ENCODE data around the gene FAM181A.

Gene FAM181A

GRCh38 chr14:93959239-93960107, 32.3 kb downstream of the FAM181A start:
- Histone ChIP-seq H3K4me2 (ENCODE audit: low read length) (peak overlapping the region; percentile 37), H3K36me3 (ENCODE audit: insufficient read depth, low read length) (peaks cover 3% of the 10 kb centered on the region; the same call in 1 of the 2 replicates), H3K79me2 (ENCODE audit: insufficient read depth, low read length) (no peaks in the 10 kb centered on the region), H3K4me1 (ENCODE audit: insufficient read depth, low read length, severe bottlenecking) (peaks cover 100% of the 10 kb centered on the region), H4K20me1 (ENCODE audit: insufficient read depth, low read length) (no peaks in the 10 kb centered on the region), H2AFZ (ENCODE audit: low read length) (no peak overlapping the region), H3K4me3 (ENCODE audit: low read depth, low read length, poor library complexity, severe bottlenecking) (no peak overlapping the region), H3K9ac (ENCODE audit: low read length) (peak overlapping the region; percentile 88), H3K9me3 (ENCODE audit: low read length) (no peaks in the 10 kb centered on the region), H3K9me2 (ENCODE audit: low read depth, low read length) (no peaks in the 10 kb centered on the region), H3K27me3 (ENCODE audit: insufficient read depth, low read length) (no peaks in the 10 kb centered on the region), H3F3A (ENCODE audit: insufficient read depth, low read length) (peaks cover 12% of the 10 kb centered on the region; the same call in 1 of the 2 replicates), H3K27ac (ENCODE audit: low read depth, low read length, poor library complexity, severe bottlenecking) (peak overlapping the region; percentile 100)
- TF ChIP-seq EZH2 (IDR thresholded peaks at IDR 0.05; ENCODE audit: borderline replicate concordance, low read length), result no peak
- TF ChIP-seq CTCF (IDR thresholded peaks at IDR 0.05; ENCODE audit: low read length), result no peak

DNA sequence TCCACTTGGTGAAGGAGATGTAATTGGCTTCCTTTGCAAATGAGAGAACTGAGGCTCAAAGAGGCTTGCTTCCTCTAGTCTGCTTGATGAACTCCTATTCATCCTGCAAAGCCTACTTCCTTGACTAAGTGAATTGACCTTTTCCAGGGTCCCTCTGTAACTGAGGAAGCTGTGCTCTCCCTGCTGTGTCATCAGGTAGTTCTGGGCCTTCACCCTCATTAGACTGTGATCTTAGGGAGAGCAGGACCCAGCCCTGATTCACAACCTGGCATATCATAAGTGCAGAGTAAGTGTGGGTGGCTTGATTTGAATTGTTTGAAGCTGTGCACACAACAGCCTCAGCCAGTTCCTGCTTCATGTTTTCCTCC, 32.9 kb downstream of the FAM181A start:
- H3K9ac ChIP-seq (ENCODE audit: low read length), result peak overlapping the region; percentile 88
- H3K27ac ChIP-seq (ENCODE audit: low read depth, low read length, poor library complexity, severe bottlenecking), result peak overlapping the region; percentile 100
- H3K9me2 ChIP-seq (ENCODE audit: low read depth, low read length), result no peaks in the 10 kb centered on the region
- H3K27me3 ChIP-seq (ENCODE audit: insufficient read depth, low read length), result no peaks in the 10 kb centered on the region
- TF ChIP-seq EZH2 (IDR thresholded peaks at IDR 0.05; ENCODE audit: borderline replicate concordance, low read length), result no peak
- TF ChIP-seq CTCF (IDR thresholded peaks at IDR 0.05; ENCODE audit: low read length), result no peak
- H3K79me2 ChIP-seq (ENCODE audit: insufficient read depth, low read length), result no peaks in the 10 kb centered on the region
- peaks cover 95% of the 10 kb centered on the region for H3K4me1 ChIP-seq (ENCODE audit: insufficient read depth, low read length, severe bottlenecking)
- peak overlapping the region; percentile 37; the same call in 1 of the 2 replicates for H3K4me2 ChIP-seq (ENCODE audit: low read length)
- H4K20me1 ChIP-seq (ENCODE audit: insufficient read depth, low read length), result no peaks in the 10 kb centered on the region
- H2AFZ ChIP-seq (ENCODE audit: low read length), result no peak overlapping the region
- H3K36me3 ChIP-seq (ENCODE audit: insufficient read depth, low read length), result no peaks in the 10 kb centered on the region; the same call in 1 of the 2 replicates
- H3K4me3 ChIP-seq (ENCODE audit: low read depth, low read length, poor library complexity, severe bottlenecking), result no peak overlapping the region
- H3K9me3 ChIP-seq (ENCODE audit: low read length), result no peaks in the 10 kb centered on the region
- peaks cover 12% of the 10 kb centered on the region; the same call in 1 of the 2 replicates for H3F3A ChIP-seq (ENCODE audit: insufficient read depth, low read length)

- H3K79me2 ChIP-seq (ENCODE audit: insufficient read depth, low read length), result no peaks in the 10 kb centered on the region
- H3K9me3 ChIP-seq (ENCODE audit: low read length), result no peaks in the 10 kb centered on the region
- peak overlapping the region; percentile 100 for H3K27ac ChIP-seq (ENCODE audit: low read depth, low read length, poor library complexity, severe bottlenecking)
- H2AFZ ChIP-seq (ENCODE audit: low read length), result no peak overlapping the region
- H3K36me3 ChIP-seq (ENCODE audit: insufficient read depth, low read length), result no peaks in the 10 kb centered on the region; the same call in 1 of the 2 replicates
- peak overlapping the region; percentile 53 for H3K4me2 ChIP-seq (ENCODE audit: low read length)
- H3K9ac ChIP-seq (ENCODE audit: low read length), result peak overlapping the region; percentile 88
- no peaks in the 10 kb centered on the region for H4K20me1 ChIP-seq (ENCODE audit: insufficient read depth, low read length)
- TF ChIP-seq EZH2 (IDR thresholded peaks at IDR 0.05; ENCODE audit: borderline replicate concordance, low read length), result no peak
- no peak for TF ChIP-seq CTCF (IDR thresholded peaks at IDR 0.05; ENCODE audit: low read length)
- H3F3A ChIP-seq (ENCODE audit: insufficient read depth, low read length), result peaks cover 12% of the 10 kb centered on the region; the same call in 1 of the 2 replicates
- H3K27me3 ChIP-seq (ENCODE audit: insufficient read depth, low read length), result no peaks in the 10 kb centered on the region
- peaks cover 87% of the 10 kb centered on the region for H3K4me1 ChIP-seq (ENCODE audit: insufficient read depth, low read length, severe bottlenecking)
- H3K9me2 ChIP-seq (ENCODE audit: low read depth, low read length), result no peaks in the 10 kb centered on the region
- peak overlapping the region; percentile 20 for H3K4me3 ChIP-seq (ENCODE audit: low read depth, low read length, poor library complexity, severe bottlenecking)
These were observed 33.8 kb downstream of the FAM181A start for GRCh38 chr14:93960774-93961438.

Measured in OCI-LY1 (cell line).